ENCODE results near the gene PLA2G4B.

Gene PLA2G4B

DNA sequence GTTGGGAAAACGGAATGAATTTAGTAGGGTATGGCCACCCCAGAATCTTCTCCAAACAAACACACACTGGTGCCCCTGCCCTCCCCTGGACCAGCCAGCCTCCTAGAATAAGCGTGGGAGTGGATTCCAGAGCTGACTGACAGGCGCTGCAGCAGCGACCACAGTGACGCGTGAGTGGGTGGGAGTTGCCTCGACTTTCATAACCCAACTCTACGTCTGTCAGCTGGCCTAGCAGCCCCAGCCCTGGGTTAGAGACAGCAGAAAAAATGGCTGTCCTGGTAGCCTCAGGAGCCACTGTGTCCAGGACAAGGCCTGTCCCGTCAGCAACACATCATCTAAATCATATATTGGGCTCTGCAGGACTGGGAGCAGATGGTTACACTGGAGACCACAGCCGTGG is 10.0 kb downstream of the PLA2G4B start:
- in situ Hi-C loops (cut with HindIII; ENCODE audit: low sequenced_read_pairs), result no loop called here

DNA sequence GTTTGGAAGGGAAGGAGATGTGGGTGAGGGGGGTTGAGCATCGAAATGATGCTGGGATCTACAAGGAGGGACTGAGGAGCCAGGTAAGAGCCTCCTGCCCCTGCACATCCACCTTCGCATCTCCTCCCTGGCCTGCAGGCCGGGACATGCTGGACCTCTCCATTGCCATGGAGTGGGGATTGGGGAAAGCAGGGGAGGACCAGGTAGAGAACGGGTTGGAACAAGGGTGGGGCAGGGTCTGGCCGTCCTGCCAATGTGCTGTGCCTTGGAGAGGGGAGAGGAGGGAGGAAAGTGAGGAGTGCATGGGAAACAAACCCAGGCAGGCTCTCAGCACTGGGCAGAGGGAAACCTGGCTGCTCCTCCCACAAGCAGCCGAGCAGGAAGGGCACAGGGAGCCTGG is 10.6 kb downstream of the PLA2G4B start:
- in situ Hi-C loops (cut with HindIII; ENCODE audit: low sequenced_read_pairs), result no loop called here

DNA sequence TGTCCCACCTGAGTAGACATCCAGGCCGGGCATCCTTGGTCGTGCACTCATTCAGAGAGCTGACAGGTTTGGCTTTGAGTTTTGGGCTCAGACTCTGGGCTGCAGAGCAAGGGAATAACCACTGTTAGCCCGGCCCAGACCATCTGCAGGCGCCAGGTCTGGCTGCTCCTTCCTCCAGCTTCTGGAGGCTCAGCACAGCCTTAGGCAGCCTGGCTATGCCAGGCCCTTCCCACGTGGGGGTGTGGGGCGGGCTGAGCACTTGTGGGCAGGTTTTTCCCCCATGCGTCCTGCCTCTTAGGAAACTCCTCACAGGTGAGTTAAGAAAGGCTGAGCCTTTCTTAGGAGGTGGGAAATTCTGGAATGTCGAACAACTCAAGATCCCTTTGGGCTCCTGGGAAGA is 11.2 kb downstream of the PLA2G4B start:
- in situ Hi-C loops (cut with HindIII; ENCODE audit: low sequenced_read_pairs), result no loop called here

DNA sequence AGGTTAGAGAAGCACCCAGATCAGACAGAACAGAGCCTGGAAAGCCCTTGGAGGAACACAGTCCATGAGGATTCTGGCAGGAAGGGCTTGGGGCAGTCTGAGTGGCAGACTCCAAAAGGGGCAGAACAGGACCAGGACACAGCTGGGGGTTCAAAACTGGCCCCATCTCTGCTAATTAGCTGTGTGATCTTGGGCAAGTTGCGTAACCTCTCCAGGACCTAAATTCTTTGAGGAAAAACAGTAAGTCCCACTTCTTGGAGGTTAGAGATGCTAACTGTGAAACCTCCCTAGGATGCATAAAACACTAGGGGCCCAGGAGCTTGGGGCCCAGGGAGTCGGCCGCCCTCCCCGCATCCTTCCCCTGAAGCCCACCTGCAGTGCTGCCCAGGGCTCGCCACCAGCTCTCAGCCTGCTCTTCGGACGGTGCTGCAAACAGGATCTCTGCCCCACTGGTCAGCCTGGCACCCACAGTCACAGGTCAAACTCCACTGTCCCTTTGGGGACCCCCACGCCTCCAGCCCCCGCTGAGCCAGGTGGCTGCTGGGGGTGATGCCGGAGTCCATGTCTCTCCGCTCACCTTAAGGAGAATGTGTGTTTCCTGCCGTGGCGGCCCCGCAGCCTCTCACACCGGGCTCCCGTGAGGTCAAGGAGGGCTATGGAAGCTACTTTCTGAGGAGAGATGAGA is 12.0 kb downstream of the PLA2G4B start:
- in situ Hi-C loops (cut with HindIII; ENCODE audit: low sequenced_read_pairs), result no loop called here

DNA sequence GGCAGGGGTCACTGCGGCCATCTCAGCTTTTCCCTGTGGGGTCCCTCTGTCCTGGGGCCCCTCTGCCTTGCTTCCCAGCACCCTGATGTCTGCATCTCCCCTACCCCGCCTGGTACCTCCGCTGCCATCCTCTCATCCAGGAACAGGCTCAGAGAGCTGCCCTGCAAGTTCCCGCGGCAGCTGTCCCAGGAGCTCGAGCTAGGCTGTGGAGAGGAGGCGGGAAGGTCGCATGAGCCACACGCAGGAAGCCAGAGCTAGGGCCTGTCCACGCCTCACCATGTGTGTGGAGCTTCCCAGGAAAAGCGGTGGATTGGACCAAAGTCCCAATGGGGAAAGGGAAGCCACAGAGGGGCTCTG is 12.5 kb downstream of the PLA2G4B start:
- in situ Hi-C loops (cut with HindIII; ENCODE audit: low sequenced_read_pairs), result no loop called here

DNA sequence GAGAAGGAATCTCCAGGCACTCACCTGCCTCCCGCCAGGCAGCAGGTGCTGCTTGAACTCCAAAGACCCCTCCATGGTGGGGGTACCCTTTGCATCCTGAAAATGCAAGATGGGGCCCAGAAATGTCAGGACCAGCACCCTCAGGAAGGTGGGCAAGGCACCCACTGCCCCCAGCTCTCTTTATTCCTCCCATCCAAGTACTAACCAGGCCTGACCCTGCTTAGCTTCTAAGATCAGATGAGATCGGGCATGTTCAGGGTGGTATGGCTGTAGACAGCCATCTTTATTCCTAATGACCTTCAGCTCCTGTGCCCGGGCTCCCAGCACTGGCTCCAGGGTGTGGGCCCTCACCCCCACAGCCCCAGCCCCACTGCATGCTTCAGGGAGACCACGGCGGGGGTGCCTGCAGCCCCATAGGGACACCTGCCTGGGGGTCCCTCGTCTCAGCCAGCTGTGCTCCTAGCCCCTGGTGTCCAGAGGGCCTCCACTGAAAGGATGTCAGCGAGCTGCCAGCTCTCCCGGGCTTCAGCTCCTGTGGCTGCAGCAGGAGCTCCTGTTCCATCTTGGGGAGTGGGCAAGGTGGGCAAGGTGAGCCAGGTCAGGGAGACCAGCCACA is 13.2 kb downstream of the PLA2G4B start:
- in situ Hi-C loops (cut with HindIII; ENCODE audit: low sequenced_read_pairs), result no loop called here

DNA sequence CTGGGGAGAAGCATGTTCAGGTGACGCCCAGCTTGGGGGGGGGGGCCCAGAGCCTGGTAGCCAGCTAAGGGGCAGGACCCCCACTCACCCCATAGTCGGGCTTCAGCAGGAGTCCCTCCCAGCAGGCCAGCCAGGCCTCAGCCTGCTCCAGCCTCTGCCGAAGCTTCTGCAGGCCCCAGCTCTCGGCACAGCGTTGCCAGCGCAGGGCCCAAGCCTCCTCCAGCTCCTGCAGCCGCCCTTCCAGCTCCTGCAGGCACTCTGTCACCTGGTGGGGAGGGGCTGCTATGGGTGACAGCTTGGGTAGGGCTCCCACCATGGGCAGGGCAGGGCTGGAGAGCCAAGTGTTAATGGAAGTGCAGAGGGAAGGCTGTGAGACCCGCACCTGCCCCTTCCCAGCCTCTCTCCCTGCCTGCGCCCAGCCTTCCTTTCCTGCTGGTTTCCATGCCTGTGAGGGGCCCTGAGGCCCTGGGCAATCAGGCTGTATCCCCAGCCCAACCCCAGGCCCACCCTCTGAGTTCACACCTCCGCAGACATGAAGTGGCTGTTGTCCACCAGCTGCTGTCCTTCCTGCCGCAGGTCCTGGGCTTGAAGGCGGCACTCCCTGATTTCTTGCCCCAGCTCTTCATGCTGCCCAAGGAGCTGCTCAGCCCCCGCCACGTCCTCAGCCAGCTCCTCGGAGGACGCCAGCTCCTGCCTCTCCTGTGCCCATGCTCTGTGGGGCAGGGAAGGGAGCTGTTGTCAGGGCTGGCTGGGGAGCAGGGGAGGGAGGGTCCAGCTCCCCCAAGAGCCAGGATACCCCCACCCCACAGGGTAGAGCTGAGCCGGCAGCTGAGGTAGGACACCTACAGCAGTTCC is 14.3 kb downstream of the PLA2G4B start:
- in situ Hi-C loops (cut with HindIII; ENCODE audit: low sequenced_read_pairs), result no loop called here

DNA sequence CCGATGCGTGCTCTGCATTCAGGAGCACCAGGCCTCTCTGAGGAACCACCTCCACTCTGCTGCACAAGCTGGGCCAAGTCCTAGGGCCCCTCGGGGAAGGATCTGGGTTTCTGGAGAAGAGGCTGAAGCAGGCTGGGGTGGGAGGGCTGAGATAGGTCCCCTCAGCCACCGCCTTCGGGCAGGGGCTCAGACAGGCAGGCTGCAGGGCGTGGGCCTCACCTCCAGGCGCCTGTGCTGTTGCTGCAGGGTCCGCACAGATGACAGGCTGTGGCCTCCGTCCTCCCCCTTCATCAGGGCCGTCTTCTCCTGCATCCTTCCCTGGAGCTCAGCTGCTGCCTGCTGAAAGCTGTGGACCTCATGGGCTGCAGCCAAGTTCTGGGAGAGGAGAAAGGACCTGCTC is 15.2 kb downstream of the PLA2G4B start:
- in situ Hi-C loops (cut with HindIII; ENCODE audit: low sequenced_read_pairs), result no loop called here

DNA sequence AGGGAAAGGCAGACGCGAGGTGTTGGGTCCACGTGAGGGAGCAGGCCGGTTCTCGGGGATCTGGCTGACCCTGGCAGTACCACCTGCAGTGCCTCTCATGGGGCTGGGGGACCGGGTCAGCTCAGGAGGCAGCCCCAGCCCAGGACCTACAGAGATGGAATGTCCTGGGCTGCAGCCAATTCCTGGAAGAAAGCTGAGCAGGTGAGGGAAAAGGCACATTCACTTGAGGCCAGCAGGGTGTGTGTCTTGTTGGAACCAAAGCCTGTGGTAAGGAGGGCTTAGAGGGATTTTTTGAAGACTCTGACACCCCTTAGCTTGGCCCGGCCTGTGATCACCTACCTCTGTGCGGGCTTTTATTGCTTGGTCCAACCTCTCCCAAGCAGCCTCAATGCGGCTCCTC is 15.8 kb downstream of the PLA2G4B start:
- in situ Hi-C loops (cut with HindIII; ENCODE audit: low sequenced_read_pairs), result no loop called here

DNA sequence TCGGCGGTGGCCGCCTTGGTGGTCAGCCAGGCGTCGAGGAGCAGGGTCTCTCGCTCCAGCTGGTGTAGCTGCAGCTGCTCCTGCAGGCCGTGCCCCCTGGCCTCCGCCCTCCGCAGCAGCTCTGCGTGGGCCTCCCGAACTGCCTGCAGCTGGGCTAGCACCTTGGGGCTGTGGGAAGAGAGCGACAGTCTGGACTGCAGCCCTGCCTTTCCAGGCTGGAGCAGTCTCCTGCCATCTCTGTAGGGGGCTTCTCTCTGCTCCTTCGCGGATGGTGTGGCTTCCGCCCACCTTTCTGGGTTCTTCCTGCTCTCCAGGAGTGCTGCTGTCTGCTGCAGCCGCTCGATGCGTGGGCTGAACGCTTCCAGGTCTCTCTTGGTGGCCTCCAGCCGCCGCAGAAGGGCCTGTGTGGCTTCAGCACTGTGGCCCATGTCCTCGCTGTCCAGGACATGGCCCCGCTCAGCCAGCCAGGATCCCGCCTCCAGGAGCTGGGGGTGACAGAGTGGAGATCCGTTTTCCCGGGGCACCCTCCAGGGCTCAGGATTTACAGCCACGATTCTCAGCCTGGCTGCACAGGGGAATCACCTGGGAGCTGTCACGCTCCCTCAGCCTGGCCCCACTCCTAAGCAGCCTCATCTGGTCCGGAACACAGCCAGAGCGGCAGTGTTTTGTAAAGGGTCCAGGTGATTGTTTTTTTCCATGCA is 16.8 kb downstream of the PLA2G4B start:
- in situ Hi-C loops (cut with HindIII; ENCODE audit: low sequenced_read_pairs), result no loop called here

DNA sequence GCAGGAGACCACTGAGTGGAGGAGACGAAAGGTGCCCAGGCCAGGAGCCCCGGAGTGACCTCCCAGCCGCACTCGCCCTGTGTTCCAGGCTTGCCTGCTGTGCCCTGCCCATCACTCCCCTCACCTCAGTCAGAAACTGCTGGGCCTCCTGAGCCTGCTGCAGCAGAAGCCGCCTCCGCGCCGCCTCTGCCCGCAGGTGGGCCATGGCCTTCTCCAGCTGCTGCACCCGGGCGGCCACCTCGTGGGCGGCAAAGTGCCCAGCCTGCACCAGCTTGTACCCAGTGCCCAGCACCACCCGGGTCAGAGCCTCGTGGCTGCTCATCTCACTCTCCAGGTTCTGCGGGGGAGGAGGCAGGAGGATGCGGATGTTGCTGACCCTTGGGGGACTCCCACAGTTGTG is 17.6 kb downstream of the PLA2G4B start:
- in situ Hi-C loops (cut with HindIII; ENCODE audit: low sequenced_read_pairs), result no loop called here

DNA sequence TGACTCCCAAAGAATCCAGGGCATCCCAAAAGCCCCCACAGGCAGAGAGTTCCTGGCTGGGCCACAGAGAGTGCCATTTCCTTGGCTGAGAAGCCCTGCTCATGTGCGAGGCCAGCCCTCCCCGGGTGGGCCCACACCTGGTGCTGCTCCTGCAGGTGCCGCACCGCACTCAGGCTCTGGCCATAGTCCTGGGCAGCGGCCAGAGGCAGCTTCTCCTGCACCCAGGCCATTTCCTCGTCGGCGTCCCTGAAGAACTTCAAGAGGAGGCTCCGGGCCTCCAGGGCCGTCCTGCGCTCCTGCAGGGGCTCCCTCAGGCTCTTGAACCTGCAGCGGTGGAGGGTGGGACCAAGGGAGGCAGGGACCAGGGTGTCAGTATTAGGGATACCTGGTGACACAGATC is 18.1 kb downstream of the PLA2G4B start:
- in situ Hi-C loops (cut with HindIII; ENCODE audit: low sequenced_read_pairs), result no loop called here

DNA sequence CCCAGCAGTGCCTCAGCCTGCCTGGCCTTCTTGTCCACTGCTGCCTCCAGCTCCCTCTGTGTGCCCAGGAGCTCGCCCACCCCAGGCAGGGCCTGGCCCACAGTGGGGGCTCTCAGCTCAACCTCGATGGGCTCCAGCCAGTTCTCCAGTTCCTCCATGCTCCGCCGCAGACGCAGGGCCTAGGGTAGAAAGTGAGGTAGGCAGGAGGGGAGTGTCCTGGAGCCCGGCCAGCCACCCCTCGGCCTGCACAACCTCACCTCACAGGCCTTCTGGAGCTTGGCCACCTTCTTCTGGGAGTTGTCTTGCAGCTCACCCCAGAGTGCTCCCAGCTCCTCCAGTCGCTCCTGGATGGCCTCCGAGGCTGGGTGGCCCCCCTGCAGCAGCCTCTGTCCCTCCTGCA is 18.7 kb downstream of the PLA2G4B start:
- in situ Hi-C loops (cut with HindIII; ENCODE audit: low sequenced_read_pairs), result no loop called here

DNA sequence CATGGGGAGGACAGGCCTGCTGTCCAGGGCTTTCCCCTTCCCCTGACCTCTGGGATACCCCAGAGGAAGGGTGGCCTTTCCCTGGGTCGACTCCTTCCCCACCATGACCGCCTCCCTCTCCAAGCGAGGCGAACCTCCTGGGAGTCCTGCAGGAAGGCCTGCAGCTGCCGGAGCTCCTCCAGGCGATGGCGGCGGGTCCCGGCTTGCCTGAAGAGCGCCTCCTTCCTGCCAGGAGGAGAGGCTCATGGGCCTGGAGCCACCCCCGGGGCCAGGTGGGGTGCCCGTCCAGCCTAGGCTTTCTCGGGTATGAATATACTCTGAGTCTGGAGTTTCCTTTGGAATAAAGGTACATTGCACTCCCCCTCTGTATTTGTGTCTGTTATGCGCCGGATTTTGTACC is 20.1 kb downstream of the PLA2G4B start:
- in situ Hi-C loops (cut with HindIII; ENCODE audit: low sequenced_read_pairs), result no loop called here

DNA sequence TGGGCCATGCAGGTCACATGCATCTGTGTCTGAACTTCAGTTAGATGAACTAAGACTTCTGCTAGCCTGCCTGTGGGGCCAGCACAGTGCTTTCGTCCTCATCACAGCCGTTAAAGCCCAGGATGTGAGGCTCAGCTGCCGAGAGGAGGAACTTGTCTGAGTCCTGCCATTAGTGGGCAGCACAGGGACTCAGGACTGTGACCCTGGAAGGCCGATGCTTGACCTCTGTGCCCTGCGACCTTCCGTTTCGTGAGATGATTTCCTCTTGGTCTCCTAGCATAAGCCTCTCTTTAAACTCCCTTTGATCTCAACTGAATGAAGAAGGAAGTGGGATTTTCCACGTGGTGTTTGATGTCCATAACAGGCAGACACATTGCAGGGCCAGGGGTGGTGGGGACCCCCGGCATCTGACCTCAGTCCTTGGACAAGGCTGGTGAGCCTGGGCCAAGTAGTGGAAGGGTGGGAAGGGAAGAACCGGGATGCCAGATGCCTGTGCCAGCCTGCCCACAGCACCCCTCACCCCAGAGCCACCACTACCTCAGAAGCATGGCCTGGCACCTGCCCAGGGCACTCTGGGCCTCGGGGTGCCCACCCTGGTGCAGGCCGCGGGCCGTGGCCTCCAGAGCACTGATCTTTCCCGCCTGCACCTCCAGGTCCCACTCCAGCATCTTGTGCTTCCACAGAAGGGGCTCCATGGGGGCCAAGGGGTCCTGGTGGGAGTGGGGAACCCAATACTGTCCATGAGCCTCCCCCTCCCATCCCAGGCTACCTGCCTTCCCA is 21.6 kb downstream of the PLA2G4B start:
- in situ Hi-C loops (cut with HindIII; ENCODE audit: low sequenced_read_pairs), result no loop called here

DNA sequence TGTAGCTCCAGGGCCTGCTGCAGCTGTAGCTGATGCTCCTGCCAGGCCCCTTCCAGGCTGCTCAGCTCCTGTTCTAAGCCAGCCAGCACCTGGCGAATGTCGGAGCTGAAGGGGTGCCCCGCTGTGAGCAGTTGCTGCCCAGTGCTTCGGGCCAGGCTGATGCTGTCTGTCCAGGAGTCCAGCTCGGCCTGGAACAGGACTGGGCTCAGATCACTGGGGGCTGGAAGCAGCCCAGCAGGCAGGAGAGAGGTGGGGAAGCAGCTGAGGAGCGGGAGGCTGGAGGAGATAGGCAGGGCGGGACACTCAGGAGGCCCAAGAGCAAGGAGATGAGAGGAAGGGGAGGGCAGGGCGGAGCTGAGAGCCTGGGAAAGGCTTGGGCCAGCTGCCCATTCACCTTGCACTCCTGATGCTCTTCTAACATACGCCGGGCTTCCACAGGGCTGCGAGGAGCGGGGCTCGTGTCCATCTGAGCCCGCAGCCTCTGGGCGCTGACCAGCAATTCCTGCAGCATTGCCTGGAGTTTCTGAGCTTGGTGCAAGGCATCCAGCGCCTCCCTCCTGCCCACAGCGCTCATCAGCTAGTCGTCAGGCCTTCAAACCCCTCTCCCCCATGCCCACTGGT is 23.2 kb downstream of the PLA2G4B start:
- in situ Hi-C loops (cut with HindIII; ENCODE audit: low sequenced_read_pairs), result no loop called here

DNA sequence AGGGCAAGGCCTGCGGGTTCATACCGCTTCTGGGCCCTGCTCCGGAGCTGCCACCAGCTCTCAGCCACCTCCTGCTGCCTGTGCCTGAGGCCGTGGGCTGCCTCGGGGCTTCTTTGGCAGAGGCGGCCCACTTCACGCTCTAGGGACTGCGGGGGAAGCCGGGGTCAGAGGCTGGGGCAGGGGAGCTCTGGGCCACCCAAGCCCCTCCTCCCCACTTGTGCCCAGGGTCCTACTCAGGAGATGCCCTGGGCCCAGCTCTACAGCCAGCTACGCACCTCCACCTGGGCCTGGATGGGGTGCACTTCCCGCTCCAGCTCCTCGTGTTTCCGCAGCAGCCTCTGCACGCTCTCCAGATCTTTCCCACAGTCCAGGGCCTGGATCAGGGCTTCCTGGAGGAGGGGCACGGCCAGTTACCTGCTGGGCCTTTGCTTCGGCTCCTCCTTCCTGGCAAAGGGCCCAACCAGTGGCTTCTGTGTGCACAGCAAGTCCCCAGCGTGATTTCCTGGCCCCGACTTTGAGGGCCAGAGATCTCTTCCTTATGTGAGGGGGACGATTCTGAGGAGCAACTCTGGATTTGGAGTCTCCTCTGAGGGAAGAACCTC is 24.0 kb downstream of the PLA2G4B start:
- in situ Hi-C loops (cut with HindIII; ENCODE audit: low sequenced_read_pairs), result no loop called here

DNA sequence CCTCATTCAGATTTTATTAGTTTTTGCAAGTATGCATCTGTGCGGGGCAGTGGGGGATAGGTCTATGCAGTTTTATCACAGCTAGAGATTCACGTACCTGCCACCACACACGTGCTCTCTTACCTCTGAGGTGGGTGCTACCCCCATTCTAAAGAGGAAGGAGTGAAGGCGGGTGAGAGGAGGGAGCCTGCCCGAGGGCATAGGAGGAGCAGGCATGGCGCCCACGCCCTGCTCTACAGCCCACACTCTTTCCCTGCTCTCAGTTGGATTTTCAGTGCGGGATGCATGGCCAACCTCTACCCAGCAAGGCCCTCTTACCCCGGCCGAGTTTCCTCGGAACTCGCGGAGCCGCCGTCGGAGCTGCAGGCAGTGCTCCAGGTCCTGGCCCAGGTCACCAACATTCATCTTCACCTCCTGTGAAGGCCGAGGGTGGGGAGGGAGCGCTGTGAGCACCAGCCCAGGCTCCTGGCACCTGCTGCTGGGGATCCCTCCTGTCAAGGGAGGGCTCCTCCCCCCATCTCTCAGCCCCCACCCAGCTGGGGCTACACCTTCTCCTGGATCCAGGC is 26.9 kb downstream of the PLA2G4B start:
- in situ Hi-C loops (cut with HindIII; ENCODE audit: low sequenced_read_pairs), result no loop called here

DNA sequence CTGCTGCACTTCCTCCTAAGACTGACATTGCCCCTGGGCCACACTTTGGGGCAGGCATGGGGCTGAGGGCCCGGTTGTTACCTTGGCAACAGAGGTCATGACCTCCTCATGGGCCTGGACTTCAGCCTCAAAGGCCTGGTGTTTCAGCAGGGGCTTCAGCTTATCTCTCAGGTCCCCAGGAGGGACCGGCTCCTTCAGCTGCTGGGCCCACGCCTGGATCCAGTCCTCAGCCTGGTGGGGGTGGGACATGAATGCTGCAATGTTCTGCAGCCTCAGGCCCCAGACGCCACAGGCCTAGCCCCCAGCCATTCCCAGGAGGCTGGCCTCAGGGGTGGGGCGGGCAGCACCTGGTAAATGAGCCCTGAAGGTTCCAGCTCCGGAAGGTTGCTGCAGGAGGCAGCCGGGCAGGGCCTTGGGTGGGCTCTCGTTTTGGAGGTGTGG is 27.6 kb downstream of the PLA2G4B start:
- in situ Hi-C loops (cut with HindIII; ENCODE audit: low sequenced_read_pairs), result no loop called here

All from DLD1 (cell line).